GM08714 (cell line): ENCODE measurements around the gene N4BP3.
A peak's percentile ranks its signal among the peaks of the same experiment; 100 is the strongest.

ENCODE experiments used
- H3K4me3 ChIP-seq: fragments of 200-500 bp; sonication (Bioruptor generic); 2 replicates; pipeline ENCODE4 v1.5.1; 2014; ENCODE audit warnings: mild to moderate bottlenecking, low read length, inconsistent platforms
- ZNF274 ChIP-seq: IDR thresholded peaks from 2 replicates; pipeline ENCODE4 v1.6.1; 2012; ENCODE audit warnings: mild to moderate bottlenecking, low read depth, low read length

Gene N4BP3

GRCh38 chr5:178111925-178112324 lies 1.4 kb upstream of the N4BP3 start:
- TF ChIP-seq ZNF274, result no peak
- H3K4me3 ChIP-seq, result no peak overlapping the region

GRCh38 chr5:178112545-178112944 lies 787 bp upstream of the N4BP3 start:
- H3K4me3 ChIP-seq, result no peak overlapping the region
- TF ChIP-seq ZNF274, result no peak

- no peak for TF ChIP-seq ZNF274
- peak overlapping the region; percentile 54 for H3K4me3 ChIP-seq
These were observed 551 bp downstream of the N4BP3 start for GRCh38 chr5:178113841-178114324.

GRCh38 chr5:178114325-178115135 lies 1.2 kb downstream of the N4BP3 start:
- no peak for TF ChIP-seq ZNF274
- peak overlapping the region; percentile 54; the same call in 1 of the 2 replicates for H3K4me3 ChIP-seq

- TF ChIP-seq ZNF274, result no peak
- peak overlapping the region; percentile 54; the same call in 1 of the 2 replicates for H3K4me3 ChIP-seq
These were observed 1.9 kb downstream of the N4BP3 start for GRCh38 chr5:178115136-178115813.

GRCh38 chr5:178115814-178116142 lies 2.4 kb downstream of the N4BP3 start:
- TF ChIP-seq ZNF274, result no peak
- H3K4me3 ChIP-seq, result peak overlapping the region; percentile 54; the same call in 1 of the 2 replicates

GRCh38 chr5:178116143-178116885 lies 3.0 kb downstream of the N4BP3 start:
- H3K4me3 ChIP-seq, result no peak overlapping the region; the same call in 1 of the 2 replicates
- no peak for TF ChIP-seq ZNF274

GRCh38 chr5:178117923-178118701 lies 4.8 kb downstream of the N4BP3 start:
- no peak overlapping the region; the same call in 1 of the 2 replicates for H3K4me3 ChIP-seq
- no peak for TF ChIP-seq ZNF274

GRCh38 chr5:178119915-178120606 lies 6.7 kb downstream of the N4BP3 start:
- no peak for TF ChIP-seq ZNF274
- H3K4me3 ChIP-seq, result no peak overlapping the region

- no peak for TF ChIP-seq ZNF274
- H3K4me3 ChIP-seq, result peak overlapping the region; percentile 9; the same call in 1 of the 2 replicates
These were observed 7.5 kb downstream of the N4BP3 start for GRCh38 chr5:178120607-178121357.

- H3K4me3 ChIP-seq, result peak overlapping the region; percentile 9; the same call in 1 of the 2 replicates
- TF ChIP-seq ZNF274, result no peak
These were observed 8.3 kb downstream of the N4BP3 start for GRCh38 chr5:178121391-178122276.
